Measurements from ENCODE around the gene CREB5. TPM values are rescaled to one million over a fixed set of nuclear protein-coding genes. Genes with fewer than 3 reads are reported as not detected.

Gene CREB5
- total and polyA plus RNA-seq, 2 of the 8 experiments (the other 6 are each of a cell fraction or from before 2014, with no cell fraction given): 2.4 to 2.7 TPM

GRCh38 chr7:28643188-28643569 is 230.9 kb downstream of the CREB5 start:
- no peaks in the 10 kb centered on the region for H3K23me2 ChIP-seq (ENCODE audit: low read depth, low read length)
- no peaks in the 10 kb centered on the region for H3K79me1 ChIP-seq (ENCODE audit: low read depth, low read length)
- peaks cover 3 to 10% (median 6%) of the 10 kb centered on the region in 4 experiments; a peak in 3 of 7 replicates for H3K4me1 ChIP-seq (replicated peaks in 1 of 4; ENCODE audit: control insufficient read depth in 3 of 4, insufficient read depth in 4 of 4, low read length in 3 of 4)
- no peak overlapping the region for H3K27ac ChIP-seq (ENCODE audit: low read depth, low read length)
- H3K4ac ChIP-seq (replicated peaks; ENCODE audit: insufficient read length, low read depth, low read length): no peak overlapping the region
- no peak overlapping the region for H4K91ac ChIP-seq (replicated peaks; ENCODE audit: insufficient read length, low read length)
- no peak overlapping the region for H4K8ac ChIP-seq (ENCODE audit: extremely low read depth, insufficient read depth, low read length)
- no peak overlapping the region for H2BK120ac ChIP-seq (replicated peaks; ENCODE audit: low read depth, low read length)
- 75% methylated on average over 1 of the region's 1 CpG; no CpG with 5 or more reads in 1 of the 2 experiments for WGBS, 2 experiments (ENCODE audit: extremely low coverage in 1 of 2, insufficient coverage in 1 of 2, insufficient read length in 1 of 2, insufficient replicate concordance in 2 of 2, low coverage in 1 of 2, low lambda C conversion rate in 2 of 2, missing lambda C conversion rate in 1 of 2)
- H3K18ac ChIP-seq (ENCODE audit: extremely low read depth, low read length): no peak overlapping the region; the same call in 1 of the 2 replicates
- no peak for DNase-seq (ENCODE audit: low read depth in 1 of 2, low spot score in 2 of 2)
- H3K23ac ChIP-seq (ENCODE audit: insufficient read length): no peak overlapping the region
- no peak for FAIRE-seq
- H3K36me3 ChIP-seq (ENCODE audit: control insufficient read depth in 2 of 4, insufficient read depth in 4 of 4, low read length in 3 of 4): no peaks in the 10 kb centered on the region
- H3K14ac ChIP-seq (ENCODE audit: insufficient read length): no peak overlapping the region
- H3K4me2 ChIP-seq (ENCODE audit: insufficient read depth in 1 of 2, low read depth in 2 of 2, low read length in 2 of 2): peak overlapping the region in 1 of 2 experiments; percentile 48; a peak in 2 of 4 replicates
- ChIA-PET CTCF (ENCODE audit: partially characterized antibody) (interaction anchor here (1.0 to 3.3 kb wide), 2 partner anchors 16 to 19 kb away, joined by 4 to 16 read pairs; no protein-coding TSS in a partner anchor), POLR2A (ENCODE audit: partially characterized antibody) (no interaction called here)
- no peak overlapping the region for H2AK5ac ChIP-seq (ENCODE audit: low read depth, low read length)
- no peaks in the 10 kb centered on the region for H3K79me2 ChIP-seq (ENCODE audit: control insufficient read depth in 1 of 2, insufficient read depth in 2 of 2, low read length in 2 of 2)
- no peaks in the 10 kb centered on the region for H3K9me3 ChIP-seq (ENCODE audit: insufficient read depth in 2 of 2, low read depth in 1 of 2, low read length in 1 of 2)
- H3K4me3 ChIP-seq (ENCODE audit: extremely low read depth in 1 of 4, insufficient read depth in 2 of 4, low read depth in 3 of 4, low read length in 4 of 4): no peak overlapping the region
- H2BK5ac ChIP-seq (ENCODE audit: low read depth, low read length): no peak overlapping the region
- H4K20me1 ChIP-seq (replicated peaks in 1 of 2; ENCODE audit: control insufficient read depth in 1 of 2, insufficient read depth in 2 of 2, low read length in 2 of 2): no peaks in the 10 kb centered on the region
- H3K56ac ChIP-seq (replicated peaks; ENCODE audit: insufficient read length, low read depth, low read length): no peak overlapping the region
- no peak overlapping the region for H3K9ac ChIP-seq (replicated peaks in 1 of 4; ENCODE audit: extremely low read depth in 1 of 4, low read depth in 3 of 4, low read length in 3 of 4)
- no peak overlapping the region for H4K5ac ChIP-seq (ENCODE audit: insufficient read length, low read depth, low read length)
- no peak overlapping the region for H2BK15ac ChIP-seq (ENCODE audit: low read length)
- H2BK12ac ChIP-seq (ENCODE audit: low read depth, low read length): no peak overlapping the region
- no peak overlapping the region for H2BK20ac ChIP-seq (ENCODE audit: low read length)
- H3K27me3 ChIP-seq (replicated peaks in 1 of 4; ENCODE audit: control insufficient read depth in 3 of 4, extremely low read depth in 1 of 4, insufficient read depth in 3 of 4, low read length in 3 of 4): no peaks in the 10 kb centered on the region
- H2AFZ ChIP-seq (ENCODE audit: low read length): no peak overlapping the region
- TF ChIP-seq TCF12 (IDR thresholded peaks at IDR 0.05; ENCODE audit: low read depth, low read length) (no peak), KDM4A (IDR thresholded peaks at IDR 0.05; ENCODE audit: low read depth, low read length, severe bottlenecking) (no peak), PHF8 (conservative IDR thresholded peaks at IDR 0.05; ENCODE audit: low read depth, low read length) (no peak), HDAC2 (IDR thresholded peaks at IDR 0.05; ENCODE audit: borderline replicate concordance in 1 of 2, low read depth in 2 of 2, low read length in 2 of 2) (no peak), HDAC6 (IDR thresholded peaks at IDR 0.05; ENCODE audit: low read depth, low read length) (no peak), RFX5 (IDR thresholded peaks at IDR 0.05; ENCODE audit: borderline replicate concordance, low read depth, low read length) (no peak), BACH1 (IDR thresholded peaks at IDR 0.05; ENCODE audit: low read length) (no peak), EZH2 (IDR thresholded peaks at IDR 0.05; ENCODE audit: low read depth, low read length, severe bottlenecking) (no peak), ZNF274 (IDR thresholded peaks at IDR 0.05; ENCODE audit: borderline replicate concordance, extremely low read depth, low read length) (no peak), KDM5A (IDR thresholded peaks at IDR 0.05; ENCODE audit: low read length) (no peak), CEBPB (IDR thresholded peaks at IDR 0.05; ENCODE audit: low read depth, low read length) (no peak), GABPA (IDR thresholded peaks at IDR 0.05; ENCODE audit: borderline replicate concordance, insufficient read depth, low read length) (no peak), KDM1A (IDR thresholded peaks at IDR 0.05; ENCODE audit: borderline replicate concordance, low read length) (no peak), BCL11A (IDR thresholded peaks at IDR 0.05; ENCODE audit: low read depth in 2 of 2, low read length in 2 of 2) (no peak)
